GM19023 (cell line): ENCODE measurements around the gene GHRL.
"Not testable (repeated sequence)": the region's sequence is repeated elsewhere in the genome, so short reads cannot be mapped to it uniquely, and the experiment has no call there.

ENCODE experiments used
- ATAC-seq: cut with Tn5 transposase; IDR thresholded peaks from one replicate; pipeline ENCODE4 v1.9.1; 2021; ENCODE audit warnings: mild to moderate bottlenecking, moderate library complexity; ENCODE audit not compliant: unreplicated experiment

GHRL gene

GRCh38 chr3:10278501-10278900 is 14.2 kb downstream of the GHRL start:
- ATAC-seq = no peak

DNA sequence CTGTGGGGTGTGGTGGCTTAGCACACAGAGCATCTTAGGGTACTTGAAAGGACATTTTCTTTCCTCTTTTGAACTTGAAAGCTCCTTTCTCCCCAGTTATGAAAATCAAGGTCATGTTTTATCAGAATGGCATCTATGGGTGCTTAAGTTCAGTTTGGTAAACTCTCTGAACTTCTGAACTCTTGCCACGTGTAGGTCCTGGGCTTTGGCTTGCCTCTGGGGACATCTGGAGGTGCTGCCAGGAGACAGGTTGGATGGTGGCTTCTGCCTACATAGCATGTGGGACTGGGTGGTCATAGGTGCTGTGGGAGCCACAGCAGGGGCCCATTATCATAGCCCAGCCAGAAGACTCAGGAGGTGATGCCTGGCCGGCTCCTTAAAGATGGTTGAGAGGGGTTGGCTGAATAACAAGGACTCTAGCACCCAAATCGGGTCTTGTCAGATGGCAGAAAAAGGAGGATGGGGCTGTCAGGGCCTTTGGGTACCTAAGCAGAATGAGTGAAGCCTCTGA is 15.6 kb downstream of the GHRL start:
- no peak for ATAC-seq

GRCh38 chr3:10274601-10275000 is 18.1 kb downstream of the GHRL start:
- ATAC-seq = no peak

DNA sequence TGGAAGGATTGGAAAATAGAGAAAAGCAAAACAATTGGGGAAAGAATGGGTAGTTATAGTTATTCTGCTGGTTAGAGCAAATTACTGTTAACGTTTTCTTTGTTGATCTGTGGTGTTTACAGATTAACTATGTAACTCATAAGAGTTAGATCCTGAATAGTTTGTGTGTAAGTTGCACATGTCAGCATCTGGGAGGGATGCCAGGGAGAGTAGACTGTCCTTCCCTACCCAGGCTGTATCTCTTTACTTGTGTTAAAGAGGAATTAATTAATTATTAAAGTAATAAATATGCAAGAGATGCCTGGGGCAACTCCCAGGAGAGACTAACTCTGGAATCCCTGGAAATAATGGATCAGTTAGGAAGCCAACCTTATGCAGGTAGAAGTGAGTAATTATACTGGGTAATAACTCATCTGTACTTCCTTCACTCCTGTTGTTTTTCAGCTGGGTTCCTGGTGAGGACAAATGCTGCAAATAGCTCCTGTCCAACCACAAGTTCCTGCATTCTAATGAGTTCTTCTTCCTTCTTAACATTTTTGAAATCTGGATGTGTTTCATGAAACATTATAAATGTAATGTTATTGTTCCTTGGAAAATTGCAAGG is 18.9 kb downstream of the GHRL start:
- ATAC-seq = no peak

GRCh38 chr3:10272977-10273376 is 19.8 kb downstream of the GHRL start:
- ATAC-seq = no peak

DNA sequence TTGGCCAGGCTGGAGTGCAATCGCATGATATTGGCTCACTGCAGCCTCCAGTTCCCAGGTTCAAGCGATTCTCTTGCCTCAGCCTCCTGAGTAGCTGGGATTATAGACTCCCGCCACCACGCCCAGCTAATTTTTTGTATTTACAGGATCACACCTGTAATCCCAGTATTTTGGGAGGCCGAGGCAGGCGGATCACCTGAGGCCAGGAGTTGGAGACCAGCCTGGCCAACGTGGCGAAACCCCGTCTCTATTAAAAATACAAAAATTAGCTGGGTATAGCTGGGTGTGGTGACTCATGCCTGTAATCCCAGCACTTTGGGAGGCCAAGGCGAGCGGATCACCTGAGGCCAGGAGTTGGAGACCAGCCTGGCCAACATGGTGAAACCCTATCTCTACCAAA is 20.3 kb downstream of the GHRL start:
- not testable (repeated sequence) for ATAC-seq

GRCh38 chr3:10269443-10269842 is 23.3 kb downstream of the GHRL start:
- no peak for ATAC-seq

- ATAC-seq = no peak
Measured at GRCh38 chr3:10268930-10269329, 23.8 kb downstream of the GHRL start.

DNA sequence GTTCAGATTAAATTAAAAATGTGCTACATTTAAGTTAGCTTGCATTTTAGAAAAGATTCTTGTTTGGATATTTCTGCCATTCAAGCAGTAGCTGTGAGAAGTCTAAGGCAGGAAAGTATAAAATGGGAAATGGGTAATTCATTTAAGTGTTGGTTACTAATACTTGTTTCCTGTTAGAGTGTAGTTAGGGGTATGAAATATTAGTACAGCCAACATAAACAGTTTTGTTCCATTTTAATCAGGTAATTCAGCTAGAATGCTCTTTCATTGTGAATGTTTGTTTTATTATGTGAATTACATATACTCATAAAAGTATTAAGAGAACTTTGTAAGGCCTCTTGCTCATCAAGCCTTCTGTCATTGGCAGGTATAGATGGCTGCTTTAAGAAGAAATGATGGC is 24.6 kb downstream of the GHRL start:
- no peak for ATAC-seq

- ATAC-seq = not testable (repeated sequence)
Measured at GRCh38 chr3:10266936-10267335, 25.8 kb downstream of the GHRL start.

DNA sequence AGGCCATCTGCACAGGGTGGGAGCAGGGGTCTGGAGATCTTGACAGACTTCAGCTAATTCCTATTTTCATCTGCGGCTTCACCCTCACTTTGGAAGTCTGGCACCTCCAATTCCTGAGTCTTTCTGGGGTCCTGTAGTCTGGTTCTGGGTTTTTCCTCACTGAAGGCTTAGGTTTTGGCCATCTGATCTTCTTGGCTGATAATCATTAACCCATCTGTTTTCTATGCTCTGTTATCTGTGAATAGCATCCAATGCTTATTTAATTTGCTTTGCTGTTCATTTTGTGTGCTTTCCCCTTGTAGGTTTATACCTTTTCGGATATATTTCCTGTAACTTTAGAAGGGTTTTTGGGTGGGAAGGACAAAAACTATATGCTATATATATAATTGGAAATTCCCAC is 26.9 kb downstream of the GHRL start:
- ATAC-seq = no peak

DNA sequence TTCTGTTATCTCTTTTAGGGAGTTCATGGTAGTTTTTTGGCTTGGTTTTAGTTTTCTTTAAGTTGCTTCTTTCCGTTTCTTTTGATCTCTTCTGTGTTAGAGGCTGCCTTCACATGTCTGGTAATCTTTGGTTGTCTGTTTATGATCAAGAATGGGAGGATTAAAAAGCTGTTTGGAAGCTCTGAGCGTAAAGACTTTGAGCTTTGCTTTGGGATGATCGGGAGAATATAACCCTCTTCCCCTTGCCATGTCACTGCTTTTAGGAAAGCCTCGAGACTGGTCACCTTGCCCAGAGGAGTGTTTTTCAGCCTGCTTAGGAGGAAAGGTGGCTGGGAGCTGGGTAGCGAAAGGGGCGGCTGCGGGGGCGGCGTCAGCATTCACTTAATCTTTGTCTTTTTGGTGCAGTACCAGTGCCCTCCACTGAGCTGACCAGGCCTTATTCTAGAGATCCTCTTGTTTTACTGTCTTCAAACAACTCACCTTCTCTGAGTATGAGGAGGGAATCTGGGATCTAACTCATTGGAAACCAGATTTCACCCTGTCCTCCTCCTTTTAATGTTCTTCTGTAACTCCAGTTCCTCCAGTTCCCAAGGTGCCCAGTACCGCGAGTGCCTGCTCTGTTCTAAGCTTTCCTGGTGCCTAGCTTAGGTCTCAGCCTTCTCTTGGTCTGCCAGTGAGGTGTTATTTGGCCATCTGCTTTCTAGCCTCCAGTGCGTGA is 28.9 kb downstream of the GHRL start:
- no peak for ATAC-seq

GRCh38 chr3:10262027-10262426 is 30.7 kb downstream of the GHRL start:
- ATAC-seq = no peak

- no peak for ATAC-seq
Measured at GRCh38 chr3:10260211-10260701, 32.5 kb downstream of the GHRL start.

DNA sequence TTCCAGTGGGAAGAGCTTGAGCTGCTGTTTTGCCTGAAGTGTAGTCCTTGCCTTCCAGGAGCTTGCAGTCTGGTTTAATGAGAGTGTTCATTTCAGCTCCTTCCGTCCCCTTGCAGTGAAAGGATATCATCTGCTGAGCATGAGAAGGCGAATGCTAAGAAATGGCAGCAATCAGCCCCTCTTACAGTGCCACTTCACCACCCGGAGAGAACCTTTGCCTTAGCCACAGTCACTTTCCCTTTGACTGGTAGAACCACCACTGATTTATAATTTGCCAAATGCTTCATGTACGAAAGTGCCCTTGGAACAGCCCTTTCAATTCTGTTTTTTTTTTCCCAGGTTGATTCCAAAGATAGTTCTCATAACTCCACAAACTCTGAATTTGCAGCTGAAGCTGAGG is 32.9 kb downstream of the GHRL start:
- no peak for ATAC-seq

DNA sequence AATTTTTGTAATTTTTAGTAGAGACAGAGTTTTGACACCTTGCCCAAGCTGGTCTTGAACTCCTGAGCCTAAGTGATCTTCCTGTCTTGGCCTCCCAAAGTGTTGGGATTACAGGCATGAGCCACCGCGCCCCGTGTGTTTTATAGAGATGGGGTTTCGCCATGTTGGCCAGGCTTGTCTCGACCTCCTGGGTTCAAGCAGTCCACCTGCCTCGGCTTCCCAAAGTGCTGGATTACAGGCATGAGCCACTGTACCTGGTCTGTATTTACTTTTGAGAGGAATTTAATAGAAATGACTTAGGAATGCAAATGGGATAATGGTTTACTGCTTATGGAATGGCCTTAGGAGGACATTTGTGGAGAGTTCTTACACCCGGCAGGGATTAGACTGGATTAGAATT is 33.7 kb downstream of the GHRL start:
- ATAC-seq = no peak

DNA sequence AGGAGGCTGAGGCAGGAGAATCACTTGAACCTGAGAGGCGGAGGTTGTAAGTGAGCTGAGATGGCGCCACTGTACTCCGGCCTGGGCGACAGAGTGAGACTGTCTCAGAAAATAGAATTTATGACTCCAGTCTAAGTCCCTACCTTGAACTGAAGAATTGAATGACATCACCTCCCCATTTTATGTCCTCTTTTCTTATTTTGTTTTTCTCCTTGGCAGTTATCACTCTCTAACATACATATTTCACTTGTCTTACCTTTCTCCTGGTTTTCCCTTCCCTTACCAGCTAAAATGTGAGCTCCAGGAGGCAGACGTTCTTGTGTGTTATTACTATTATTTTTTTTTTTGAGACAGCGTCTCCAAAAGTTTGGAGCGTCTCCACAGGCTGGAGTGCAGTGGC is 36.9 kb downstream of the GHRL start:
- no peak for ATAC-seq

- no peak for ATAC-seq
Measured at GRCh38 chr3:10253731-10254130, 39.0 kb downstream of the GHRL start.

DNA sequence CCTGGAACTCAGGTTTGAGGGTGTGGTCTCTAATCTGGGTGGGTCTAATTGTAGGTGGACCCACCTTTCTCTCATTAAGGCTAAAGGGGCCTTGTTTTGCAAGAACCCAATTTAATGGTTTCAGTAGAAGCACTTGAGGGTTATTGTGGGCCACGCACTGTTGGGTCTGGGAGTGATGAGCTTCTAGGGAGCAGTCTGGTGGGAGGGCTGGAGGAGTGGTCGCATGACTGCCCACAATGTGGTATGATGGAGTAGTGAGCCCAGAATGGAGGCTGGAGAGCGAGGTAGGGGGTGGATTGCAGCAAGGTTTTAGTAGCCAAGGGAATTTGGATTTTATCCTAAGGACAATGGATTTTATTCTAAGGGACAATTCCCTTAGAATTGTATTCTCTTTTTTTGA is 41.7 kb downstream of the GHRL start:
- no peak for ATAC-seq

DNA sequence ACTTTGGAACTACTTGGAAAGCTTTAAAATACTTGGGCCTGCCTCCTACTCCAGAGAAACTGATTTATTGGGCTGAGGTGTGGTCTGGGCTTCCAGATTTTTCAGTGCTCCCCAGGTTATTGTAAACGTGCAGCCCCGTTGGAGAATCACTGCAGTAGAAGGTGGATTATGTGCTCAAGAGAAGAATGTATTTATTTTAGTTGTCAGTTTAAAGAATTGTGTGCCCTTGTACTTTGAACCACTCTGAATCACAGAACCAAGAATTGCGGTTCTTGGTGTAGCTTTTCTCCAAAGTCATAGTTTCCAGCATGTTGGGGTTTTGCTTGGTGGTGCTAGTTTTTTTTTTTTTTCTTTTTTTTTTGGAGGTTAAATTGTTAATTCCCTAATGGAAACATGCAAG is 42.9 kb downstream of the GHRL start:
- ATAC-seq = no peak

- ATAC-seq = no peak
Measured at GRCh38 chr3:10248984-10249748, 43.6 kb downstream of the GHRL start.
